GM18499 (cell line): ENCODE results near the gene GATA1.

ENCODE experiments used
- ATAC-seq: cut with Tn5 transposase; IDR thresholded peaks from one replicate; pipeline ENCODE4 v1.9.1; 2021; ENCODE audit warnings: moderate number of reproducible peaks; ENCODE audit not compliant: insufficient read depth, unreplicated experiment

GATA1 gene

GRCh38 chrX:48839686-48840085 is 53.3 kb downstream of the GATA1 start:
- ATAC-seq = no peak
